A549 (cell line): ENCODE data around the gene TMEM229A.

Experiments used
- BHLHE40 ChIP-seq: IDR thresholded peaks from 2 replicates; pipeline ENCODE4 v1.6.1; 2012; ENCODE audit warnings: low read depth, low read length, inconsistent platforms
- CTCF ChIP-seq: fragments of >200 bp; sonication (Bioruptor Twin); formaldehyde crosslinking; IDR thresholded peaks from 3 replicates; pipeline ENCODE4 v1.5.1; 2016
- NFE2L2 ChIP-seq: fragments of 150-350 bp; conservative IDR thresholded peaks from 2 replicates; pipeline ENCODE4 v1.6.1; 2014; ENCODE audit warnings: low read length
- RNF2 ChIP-seq: fragments of 200-600 bp; sonication (generic); IDR thresholded peaks from 2 replicates; pipeline ENCODE4 v1.6.1; 2016; ENCODE audit warnings: low read depth, mild to moderate bottlenecking, antibody characterized with exemption, moderate library complexity, borderline replicate concordance

GRCh38 chr7:124032369-124033094 is at the start of gene TMEM229A:
- TF ChIP-seq NFE2L2 (no peak), CTCF (0 out of 3 replicates have a peak, but pooled peaks have one; percentile 11), BHLHE40 (no peak), RNF2 (no peak)
